Activated CD4-positive, alpha-beta T cell treated with anti-CD3 and anti-CD28 coated beads, Interleukin-2, amount 10 ng/mL, durations not matched to agents 7 days and 5 days (primary cell): ENCODE data around the gene SLC34A3. TPM values are rescaled to one million over a fixed set of nuclear protein-coding genes. Genes with fewer than 3 reads are reported as not detected.

Experiments
- CTCF ChIA-PET: fragments of 350-600 bp; sonication (Branson Sonifier 250); formaldehyde crosslinking; loops from one replicate; lab custom pipeline; 2021; ENCODE audit warnings: antibody characterized with exemption; lab: Charles Lee
- POLR2A ChIA-PET: fragments of 350-600 bp; sonication (Branson Sonifier 250); formaldehyde crosslinking; loops from one replicate; lab custom pipeline; 2021; ENCODE audit warnings: antibody characterized with exemption; lab: Charles Lee
- DNase-seq: peaks from one replicate; pipeline ENCODE4 v3.0.0-alpha.2; 2020
- H3K27ac Mint-ChIP-seq: one replicate; pipeline ENCODE4 v1.8.0; 2021; ENCODE audit warnings: mild to moderate bottlenecking, moderate library complexity, mixed read lengths
- H3K27me3 Mint-ChIP-seq: one replicate; pipeline ENCODE4 v1.8.0; 2021; ENCODE audit warnings: mixed read lengths
- H3K36me3 Mint-ChIP-seq: one replicate; pipeline ENCODE4 v1.8.0; 2021; ENCODE audit warnings: low read depth, mixed read lengths
- H3K4me1 Mint-ChIP-seq: one replicate; pipeline ENCODE4 v1.8.0; 2021; ENCODE audit warnings: mixed read lengths
- H3K4me3 Mint-ChIP-seq: one replicate; pipeline ENCODE4 v1.8.0; 2021; ENCODE audit warnings: mild to moderate bottlenecking, moderate library complexity, mixed read lengths
- H3K9me3 Mint-ChIP-seq: one replicate; pipeline ENCODE4 v1.8.0; 2021; ENCODE audit warnings: mixed read lengths
- total RNA-seq, 2 experiments: library from RNA; stranded (reverse); gene quantifications; one replicate each; pipeline ENCODE4 v1.2.3, GENCODE V29; 2021

The SLC34A3 gene
- total RNA-seq, 2 experiments from 2014 or later: not detected

DNA sequence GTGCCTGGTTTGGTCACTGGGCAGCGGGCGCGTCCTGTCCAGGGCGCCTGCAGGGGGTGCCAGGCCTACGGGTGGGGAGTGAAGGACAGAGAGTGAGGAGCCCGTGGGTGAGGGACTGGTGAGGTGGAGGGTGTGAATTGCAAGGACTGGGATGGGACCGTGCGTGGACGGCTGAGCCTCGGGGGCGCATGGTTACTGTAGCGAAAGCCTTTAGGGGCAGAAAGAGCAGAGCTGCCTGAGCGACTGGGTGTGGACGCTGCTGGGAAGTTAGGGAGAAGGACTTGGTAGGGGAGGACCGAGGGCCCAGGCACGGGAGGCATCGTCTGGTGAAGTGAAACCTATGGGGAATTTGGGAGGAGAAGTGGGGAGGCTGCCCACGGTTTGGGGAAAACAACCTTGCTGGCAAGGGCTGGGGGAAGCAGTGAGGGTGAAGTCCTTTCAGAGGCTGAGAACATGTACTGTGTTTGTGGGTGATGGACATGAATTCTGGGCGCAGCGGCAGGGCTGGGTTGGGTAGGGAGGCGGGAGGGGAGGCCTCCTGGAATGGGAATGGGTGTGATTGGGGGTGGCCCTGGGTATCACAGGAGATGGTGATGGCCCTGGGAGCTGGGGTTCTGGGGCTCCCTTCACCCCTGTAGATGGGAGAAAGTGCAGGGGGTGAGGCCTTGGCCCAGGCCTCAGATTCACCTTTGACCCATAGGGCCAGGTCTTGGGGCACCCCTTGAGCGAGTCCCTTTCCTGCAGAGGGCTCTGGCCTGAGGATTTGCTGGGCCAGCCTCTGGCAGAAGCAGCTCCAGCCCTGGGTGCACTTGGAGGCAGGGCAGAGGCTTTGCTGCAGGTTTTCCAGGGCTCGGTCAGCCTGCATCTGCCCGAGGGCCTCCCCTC lies 45.1 kb downstream of the SLC34A3 start:
- Mint-ChIP-seq H3K36me3 (peaks cover 13% of the 10 kb centered on the region), H3K27me3 (no peaks in the 10 kb centered on the region), H3K9me3 (no peaks in the 10 kb centered on the region), H3K4me1 (peaks cover 27% of the 10 kb centered on the region), H3K27ac (peak overlapping the region; percentile 4), H3K4me3 (no peak overlapping the region)
- ChIA-PET CTCF (interaction anchor here (1.5 kb wide), 1 partner anchor 21 kb away, joined by 4 read pairs; the partner anchor contains the start of gene NELFB), POLR2A (no interaction called here)
- no peak for DNase-seq

DNA sequence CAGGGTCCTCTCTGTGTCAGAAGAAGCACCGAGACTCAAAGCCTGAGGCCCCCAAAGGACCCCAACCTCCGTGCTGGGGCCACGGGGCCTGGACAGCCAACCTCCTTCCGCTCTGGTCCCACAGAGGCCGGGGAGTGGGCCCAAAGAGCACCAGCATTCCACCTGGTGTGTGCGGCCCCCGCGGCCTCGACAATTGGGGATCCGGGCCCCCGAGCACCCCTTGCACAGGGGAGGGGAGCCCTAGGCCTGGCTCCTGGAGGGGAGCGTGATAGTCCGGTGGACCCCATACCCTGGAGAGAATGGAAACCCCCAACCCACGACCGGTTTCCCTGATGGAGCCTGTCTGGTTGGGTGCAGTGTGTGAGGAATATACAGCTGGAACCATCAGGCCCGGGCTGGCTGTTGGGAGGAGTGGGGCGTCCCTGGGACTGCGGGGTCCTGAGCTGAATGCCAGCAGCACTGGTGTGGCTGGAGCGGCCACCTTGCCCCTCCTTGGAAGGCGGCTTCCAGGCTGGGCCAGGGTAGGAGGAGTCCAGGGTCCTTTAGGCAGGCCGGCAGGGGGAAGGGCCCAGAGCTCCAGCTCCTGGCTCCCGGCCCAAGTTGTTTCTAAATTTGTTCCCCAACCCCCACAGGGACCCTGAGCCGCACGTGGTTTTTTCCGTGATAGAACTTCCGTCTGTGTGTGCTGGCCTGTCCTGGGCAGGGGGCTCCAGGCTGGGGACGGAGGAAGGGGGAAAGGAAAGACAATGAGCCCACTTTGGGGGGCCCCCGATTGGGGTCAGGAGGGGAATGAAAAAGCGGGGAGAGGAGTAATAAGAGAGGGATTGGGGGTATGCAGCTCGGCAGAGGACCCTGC lies 46.0 kb downstream of the SLC34A3 start:
- DNase-seq: no peak
- no peaks in the 10 kb centered on the region for H3K27me3 Mint-ChIP-seq
- H3K27ac Mint-ChIP-seq: no peak overlapping the region
- peaks cover 18% of the 10 kb centered on the region for H3K4me1 Mint-ChIP-seq
- peaks cover 8% of the 10 kb centered on the region for H3K36me3 Mint-ChIP-seq
- ChIA-PET POLR2A (no interaction called here), CTCF (interaction anchor here (1.2 to 1.5 kb wide), 3 partner anchors 10 to 26 kb away, joined by 3 to 5 read pairs (median 4); partner anchors contain the start of genes NELFB and NRARP)
- H3K9me3 Mint-ChIP-seq: no peaks in the 10 kb centered on the region
- H3K4me3 Mint-ChIP-seq: peak overlapping the region; percentile 36

DNA sequence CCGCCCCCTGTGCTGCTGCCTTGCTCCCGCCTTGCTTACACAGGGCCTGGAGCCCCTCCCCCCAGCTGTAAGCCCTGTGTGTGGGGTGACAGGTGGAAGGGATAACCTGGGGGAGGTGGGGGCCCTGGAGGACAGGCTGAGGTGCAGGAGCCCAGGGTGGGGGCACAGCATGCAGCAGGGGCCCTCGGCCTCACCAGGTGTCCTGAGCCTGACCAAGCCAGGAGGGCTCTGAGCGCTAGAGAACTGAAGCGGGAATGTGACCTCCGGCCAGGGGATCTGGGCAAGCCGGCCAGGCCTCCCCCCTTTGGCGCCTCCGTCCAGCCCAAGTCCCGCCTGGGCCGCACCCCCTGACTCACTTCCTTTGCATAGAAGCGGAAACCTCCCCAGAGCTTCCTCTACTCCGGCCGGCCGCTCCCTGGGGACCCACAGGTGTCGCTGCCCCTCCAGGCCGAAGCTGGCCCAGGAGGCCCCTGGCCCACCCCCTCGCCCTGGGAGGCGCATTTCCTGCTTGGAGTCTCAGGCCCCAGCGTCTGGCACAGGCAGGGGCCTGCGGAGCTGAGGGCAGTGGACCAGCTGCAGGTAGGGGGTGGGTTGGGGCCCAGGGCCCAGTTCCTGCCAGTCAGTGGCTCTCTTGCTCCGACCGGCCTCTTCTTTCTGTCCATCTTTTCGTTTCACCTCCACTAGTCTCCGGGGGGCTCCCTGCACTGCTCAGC lies 46.8 kb downstream of the SLC34A3 start, which contains the start of gene TOR4A:
TOR4A (plus strand) TSS at position 398 of the 713 bp plus-strand sequence. CDS start 964 bp downstream, outside the sequence.
- DNase-seq: peak; percentile 42
- peaks cover 8% of the 10 kb centered on the region for H3K36me3 Mint-ChIP-seq
- peak within 1 kb of the TSS; percentile 75 for H3K4me3 Mint-ChIP-seq
- peaks cover 15% of the 10 kb centered on the region for H3K4me1 Mint-ChIP-seq
- H3K9me3 Mint-ChIP-seq: no peaks in the 10 kb centered on the region
- CTCF ChIA-PET: interaction anchor here (1.2 to 1.5 kb wide), 3 partner anchors 9 to 25 kb away, joined by 3 to 5 read pairs (median 4); partner anchors contain the start of genes NELFB and NRARP
- H3K27ac Mint-ChIP-seq: peak within 1 kb of the TSS; percentile 50
- POLR2A ChIA-PET: no interaction called here
- H3K27me3 Mint-ChIP-seq: peaks cover 1% of the 10 kb centered on the region

DNA sequence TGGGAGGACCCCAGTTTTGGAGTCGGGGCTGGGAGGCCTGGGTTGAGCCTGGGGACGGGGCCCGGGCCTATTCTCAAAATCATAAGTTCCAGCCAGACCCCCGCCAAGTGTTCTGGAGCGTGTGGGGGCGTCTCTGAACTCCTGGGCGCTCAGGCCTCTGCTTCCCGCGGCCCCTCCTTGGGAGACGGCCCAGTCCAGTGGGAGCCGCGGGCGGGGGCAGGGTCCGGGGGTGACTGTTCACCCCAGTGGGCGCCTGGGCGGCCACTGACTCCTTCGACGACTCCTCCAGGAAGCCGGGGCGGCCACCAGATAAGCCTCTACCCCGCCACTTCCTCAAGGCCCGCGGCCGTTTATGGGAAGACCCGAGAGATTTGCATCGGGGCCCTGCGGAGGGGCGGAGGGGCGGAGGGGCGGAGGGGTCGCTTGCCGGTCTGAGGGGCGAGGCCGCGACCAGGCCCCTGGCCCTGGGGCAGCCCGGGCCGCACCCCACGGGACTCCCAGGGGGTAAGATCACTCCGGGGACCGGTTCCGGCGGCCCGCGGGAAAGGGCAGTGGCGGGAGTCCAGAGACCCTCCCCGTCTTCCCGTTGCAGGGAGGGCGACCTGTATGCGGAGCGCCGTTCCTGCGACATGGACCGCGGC lies 47.5 kb downstream of the SLC34A3 start:
- H3K36me3 Mint-ChIP-seq: peaks cover 8% of the 10 kb centered on the region
- POLR2A ChIA-PET: no interaction called here
- peaks cover 16% of the 10 kb centered on the region for H3K4me1 Mint-ChIP-seq
- peaks cover 2% of the 10 kb centered on the region for H3K27me3 Mint-ChIP-seq
- CTCF ChIA-PET: interaction anchor here (1.2 to 1.4 kb wide), 2 partner anchors 9 to 24 kb away, joined by 3 to 5 read pairs; partner anchors contain the start of gene NRARP
- DNase-seq: no peak
- no peak overlapping the region for H3K27ac Mint-ChIP-seq
- no peaks in the 10 kb centered on the region for H3K9me3 Mint-ChIP-seq
- peak overlapping the region; percentile 75 for H3K4me3 Mint-ChIP-seq

DNA sequence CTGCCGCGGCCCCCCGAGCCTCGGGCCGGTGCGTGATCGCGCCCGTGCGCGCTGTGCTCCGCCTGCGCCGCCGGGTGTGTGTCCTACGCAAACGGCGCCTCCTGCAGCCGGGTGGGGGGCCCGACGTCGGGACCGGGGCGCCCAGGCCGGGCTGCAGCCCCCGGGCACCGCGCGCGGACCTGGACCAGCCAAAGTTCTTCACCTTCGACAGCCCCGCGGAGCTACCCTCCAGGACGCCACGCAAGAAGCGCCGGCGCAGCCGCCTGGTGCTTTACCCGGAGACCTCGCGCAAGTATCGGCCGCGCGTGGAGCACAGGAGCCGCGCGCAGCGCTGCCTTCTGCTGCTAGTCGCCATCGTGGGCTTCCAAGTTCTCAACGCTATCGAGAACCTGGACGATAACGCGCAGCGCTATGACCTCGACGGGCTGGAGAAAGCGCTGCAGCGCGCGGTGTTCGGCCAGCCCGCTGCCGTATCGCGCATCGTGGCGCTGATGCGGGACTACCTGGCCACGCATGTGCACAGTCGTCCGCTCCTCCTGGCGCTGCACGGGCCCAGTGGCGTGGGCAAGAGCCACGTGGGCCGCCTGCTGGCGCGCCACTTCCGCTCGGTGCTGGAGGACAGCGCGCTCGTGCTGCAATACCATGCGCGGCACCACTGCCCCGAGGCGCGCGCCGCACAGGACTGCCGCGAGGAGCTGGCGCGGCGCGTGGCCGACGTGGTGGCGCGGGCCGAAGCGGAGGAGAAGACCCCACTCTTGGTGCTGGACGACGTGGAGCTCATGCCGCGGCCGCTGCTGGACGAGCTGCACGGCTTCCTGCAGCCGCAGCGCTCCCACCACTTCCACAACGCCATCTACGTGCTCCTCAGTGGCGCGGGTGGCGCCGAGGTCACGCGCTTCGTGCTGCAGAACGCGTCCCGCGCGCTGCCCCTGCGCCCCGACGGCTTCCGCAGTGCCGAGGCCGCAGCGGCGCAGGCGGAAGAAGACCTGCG lies 48.3 kb downstream of the SLC34A3 start:
- ChIA-PET CTCF (interaction anchor here (1.2 to 1.3 kb wide), 2 partner anchors 11 to 42 kb away, joined by 3 to 4 read pairs; no protein-coding TSS in a partner anchor), POLR2A (no interaction called here)
- no peaks in the 10 kb centered on the region for H3K9me3 Mint-ChIP-seq
- peaks cover 6% of the 10 kb centered on the region for H3K27me3 Mint-ChIP-seq
- peaks cover 4% of the 10 kb centered on the region for H3K36me3 Mint-ChIP-seq
- no peak overlapping the region for H3K4me3 Mint-ChIP-seq
- H3K4me1 Mint-ChIP-seq: peaks cover 16% of the 10 kb centered on the region
- no peak overlapping the region for H3K27ac Mint-ChIP-seq
- no peak for DNase-seq

DNA sequence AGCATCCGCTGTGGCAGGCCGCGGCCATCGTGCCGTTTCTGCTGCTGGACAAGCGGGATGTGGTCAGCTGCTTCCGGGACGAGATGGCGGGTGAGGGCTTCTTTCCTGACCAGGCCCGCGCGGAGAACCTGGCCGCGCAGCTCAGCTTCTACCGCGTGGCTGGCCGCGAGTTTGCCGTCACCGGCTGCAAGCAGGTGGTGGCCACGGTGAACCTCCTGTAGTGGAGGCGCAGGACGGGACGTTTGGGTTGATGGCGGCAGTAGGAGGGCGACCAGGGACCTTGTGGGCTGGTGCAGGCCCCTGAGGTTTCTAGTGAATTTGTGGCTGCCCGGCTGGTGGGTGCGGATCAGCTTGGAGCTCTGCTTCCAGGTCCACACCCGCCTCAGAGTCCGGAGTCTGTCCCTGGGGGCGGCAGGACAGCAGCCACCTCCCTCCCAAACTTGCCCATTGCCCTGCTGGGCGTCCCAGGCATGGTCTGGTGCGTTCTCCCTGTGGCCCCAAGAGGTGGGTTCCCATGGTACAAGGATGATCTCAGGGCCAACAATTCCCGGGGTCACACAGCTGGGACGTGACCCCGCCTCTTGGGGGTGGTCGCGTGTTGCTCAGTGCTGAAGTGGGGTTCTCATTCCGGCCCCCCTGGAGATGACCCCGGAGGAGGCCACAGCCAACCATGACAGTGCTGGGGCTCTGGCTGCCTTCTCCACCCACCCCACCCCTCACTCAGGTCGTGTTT lies 49.2 kb downstream of the SLC34A3 start:
- no peaks in the 10 kb centered on the region for H3K9me3 Mint-ChIP-seq
- ChIA-PET POLR2A (no interaction called here), CTCF (interaction anchor here (1.2 to 1.3 kb wide), 2 partner anchors 10 to 43 kb away, joined by 3 to 4 read pairs; no protein-coding TSS in a partner anchor)
- no peak overlapping the region for H3K27ac Mint-ChIP-seq
- no peak for DNase-seq
- H3K36me3 Mint-ChIP-seq: no peaks in the 10 kb centered on the region
- no peak overlapping the region for H3K4me3 Mint-ChIP-seq
- H3K27me3 Mint-ChIP-seq: peaks cover 6% of the 10 kb centered on the region
- H3K4me1 Mint-ChIP-seq: peaks cover 16% of the 10 kb centered on the region

DNA sequence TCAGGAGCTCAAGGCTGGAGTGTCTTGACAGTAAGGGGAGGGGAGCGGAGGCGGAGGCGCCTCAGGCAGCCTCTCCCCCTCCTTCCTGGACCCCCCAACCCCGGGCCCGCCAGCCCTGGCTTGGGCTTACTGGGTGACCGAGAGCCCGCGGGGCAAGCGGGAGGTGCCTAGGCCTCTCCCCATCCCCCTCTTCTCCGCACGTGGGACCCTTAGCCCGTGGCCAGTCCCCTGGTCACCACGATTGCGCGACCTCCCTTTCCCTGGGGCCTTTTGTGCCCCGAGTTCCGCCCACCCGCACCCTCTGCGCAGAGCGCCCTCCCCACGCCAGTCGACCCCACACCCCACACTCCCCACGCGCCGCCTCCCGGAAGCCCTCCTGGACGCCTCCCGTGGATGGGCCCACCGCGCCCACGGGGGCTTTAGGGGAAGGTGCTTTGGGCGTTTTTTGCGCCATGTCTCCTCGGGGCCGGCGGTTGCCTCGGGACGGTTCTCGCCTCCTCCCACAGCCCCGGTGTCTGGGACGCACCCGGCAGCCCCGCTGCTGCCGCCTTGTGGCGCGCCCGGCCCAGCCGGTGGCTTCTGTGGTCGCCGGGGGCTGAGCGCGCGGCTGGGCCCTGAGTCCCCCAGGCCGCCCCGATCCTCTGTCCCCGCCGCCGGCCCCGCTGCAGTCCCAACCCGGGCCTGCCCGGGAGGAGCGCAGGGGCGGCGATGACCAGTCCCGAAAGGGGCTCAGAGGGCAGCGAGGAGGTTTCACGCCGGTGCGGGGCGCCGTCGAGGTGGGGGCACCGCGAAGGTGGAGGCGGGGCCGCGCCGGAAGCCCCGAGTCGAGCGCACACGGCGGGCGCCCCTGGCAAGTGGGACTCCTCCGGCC lies 50.0 kb downstream of the SLC34A3 start:
- H3K27me3 Mint-ChIP-seq: peaks cover 6% of the 10 kb centered on the region
- H3K27ac Mint-ChIP-seq: no peak overlapping the region
- DNase-seq: no peak
- no peaks in the 10 kb centered on the region for H3K36me3 Mint-ChIP-seq
- H3K4me3 Mint-ChIP-seq: no peak overlapping the region
- ChIA-PET CTCF (interaction anchor here (1.2 kb wide), 1 partner anchor 9 kb away, joined by 3 read pairs; no protein-coding TSS in a partner anchor), POLR2A (no interaction called here)
- H3K4me1 Mint-ChIP-seq: peaks cover 13% of the 10 kb centered on the region
- H3K9me3 Mint-ChIP-seq: no peaks in the 10 kb centered on the region

DNA sequence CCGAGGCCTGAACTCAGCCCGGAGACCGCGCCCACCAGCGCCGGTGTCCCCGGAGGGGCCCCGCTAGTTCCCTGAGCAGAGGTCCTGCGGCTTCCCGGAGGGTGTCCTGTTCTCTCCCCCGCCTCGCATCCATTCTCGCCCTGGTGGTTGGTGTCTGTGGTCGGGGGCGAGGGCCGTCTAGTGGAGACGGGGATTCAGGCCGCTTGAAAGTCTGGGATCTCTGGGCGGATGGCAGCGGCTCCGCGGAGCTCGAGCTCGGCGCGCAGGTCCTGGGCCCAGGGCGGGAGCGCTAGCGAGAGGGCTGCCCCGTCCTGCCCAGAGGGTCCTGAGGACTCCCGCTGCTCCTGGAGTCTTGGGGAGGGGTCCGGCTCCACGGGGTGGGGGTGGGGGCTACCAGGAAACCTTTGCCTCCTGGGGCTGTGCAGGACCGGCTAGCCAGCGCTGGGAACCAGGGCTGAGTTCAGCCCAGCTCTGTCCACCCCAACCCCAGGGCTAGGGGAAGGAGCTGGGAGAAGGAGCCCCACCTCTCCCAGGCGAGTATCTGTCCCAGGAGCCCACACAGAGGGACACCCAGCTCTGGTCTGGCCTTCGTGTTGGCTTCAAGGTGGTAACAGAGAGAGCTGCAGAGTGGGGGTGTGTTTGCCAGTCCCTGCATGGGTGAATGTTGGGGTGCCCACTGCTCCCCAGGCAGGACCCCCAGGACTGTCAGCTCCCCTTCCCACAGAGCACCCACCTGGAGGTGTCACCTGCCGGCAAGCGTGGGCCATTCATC lies 50.8 kb downstream of the SLC34A3 start:
- no peak overlapping the region for H3K27ac Mint-ChIP-seq
- DNase-seq: no peak
- peaks cover 12% of the 10 kb centered on the region for H3K4me1 Mint-ChIP-seq
- ChIA-PET POLR2A (no interaction called here), CTCF (interaction anchor here (0.7 to 1.5 kb wide), 3 partner anchors 12 to 542 kb away, joined by 3 to 5 read pairs (median 3); no protein-coding TSS in a partner anchor)
- no peak overlapping the region for H3K4me3 Mint-ChIP-seq
- no peaks in the 10 kb centered on the region for H3K36me3 Mint-ChIP-seq
- H3K9me3 Mint-ChIP-seq: no peaks in the 10 kb centered on the region
- H3K27me3 Mint-ChIP-seq: peaks cover 6% of the 10 kb centered on the region
